ENCODE results near the gene SH2B3. TPM values are rescaled to one million over a fixed set of nuclear protein-coding genes. Genes with fewer than 3 reads are reported as not detected.

Gene SH2B3
- total and polyA plus RNA-seq, 2 donors (not counting 3 experiments of a cell fraction or from before 2014, with no cell fraction given), result 63.1 to 97.9 TPM

GRCh38 chr12:111390910-111391309, 14.8 kb upstream of the SH2B3 start:
- H3K9ac ChIP-seq (replicated peaks; ENCODE audit: extremely low read depth, insufficient read depth, low read length), result no peak overlapping the region
- ChIA-PET CTCF (interaction anchor here (1.2 to 1.7 kb wide), 2 partner anchors 60 to 61 kb away, joined by 3 to 8 read pairs; no protein-coding TSS in a partner anchor), POLR2A (interaction anchor here (1.0 kb wide), 1 partner anchor 10 kb away, joined by 3 read pairs; no protein-coding TSS in a partner anchor)
- BruUV-seq (replicated peaks), result no TSS peak
- H4K20me1 ChIP-seq (replicated peaks; ENCODE audit: control insufficient read depth, extremely low read depth, insufficient read depth, low read length), result no peaks in the 10 kb centered on the region
- FAIRE-seq (no peak), DNase-seq (ENCODE audit: low read depth, low spot score) (no peak)
- dilution Hi-C loops (cut with MboI; ENCODE audit: extremely low pct_ligation_motif_present, low sequenced_read_pairs), result no loop called here
- intact Hi-C loops (cut with micrococcal nuclease), result no loop called here
- no peaks in the 10 kb centered on the region for H3K27me3 ChIP-seq (ENCODE audit: control insufficient read depth in 2 of 2, insufficient read depth in 2 of 2, low read length in 2 of 2)
- no peaks in the 10 kb centered on the region for H3K36me3 ChIP-seq (ENCODE audit: control insufficient read depth in 2 of 2, extremely low read depth in 1 of 2, insufficient read depth in 2 of 2, low read length in 2 of 2)
- no peaks in the 10 kb centered on the region for H3K9me3 ChIP-seq (replicated peaks; ENCODE audit: control insufficient read depth, insufficient read depth, low read length)
- TF ChIP-seq CTCF (IDR thresholded peaks at IDR 0.05; ENCODE audit: extremely low read depth in 1 of 2, insufficient read depth in 1 of 2, low read depth in 1 of 2, low read length in 2 of 2) (no peak), MYC (IDR thresholded peaks at IDR 0.05; ENCODE audit: low read depth, low read length) (no peak), EZH2 (IDR thresholded peaks at IDR 0.05; ENCODE audit: borderline replicate concordance, low read depth, low read length, severe bottlenecking) (no peak), JUN (IDR thresholded peaks at IDR 0.05; ENCODE audit: borderline replicate concordance, insufficient read depth, insufficient read length, low read depth) (no peak), POLR2A (IDR thresholded peaks at IDR 0.05; ENCODE audit: low read depth, low read length) (no peak), GATA2 (IDR thresholded peaks at IDR 0.05; ENCODE audit: insufficient read depth, insufficient read length, low read depth, low read length) (no peak), MAX (IDR thresholded peaks at IDR 0.05; ENCODE audit: insufficient read depth, insufficient read length) (no peak), POLR2AphosphoS5 (IDR thresholded peaks at IDR 0.05; ENCODE audit: insufficient read depth, low read depth, low read length) (no peak), FOS (IDR thresholded peaks at IDR 0.05; ENCODE audit: borderline replicate concordance, insufficient read depth, low read length) (no peak)
- H3K4me2 ChIP-seq (ENCODE audit: insufficient read depth, low read length), result no peak overlapping the region
- H3K4me3 ChIP-seq (replicated peaks in 1 of 3; ENCODE audit: insufficient read depth in 1 of 3, low read depth in 1 of 3, low read length in 3 of 3), result no peak overlapping the region
- no peaks in the 10 kb centered on the region for H3K4me1 ChIP-seq (ENCODE audit: control insufficient read depth, extremely low read depth, insufficient read depth, low read length)
- H3K79me2 ChIP-seq (ENCODE audit: control insufficient read depth, insufficient read depth, low read length), result no peaks in the 10 kb centered on the region
- H2AFZ ChIP-seq (ENCODE audit: low read depth, low read length), result no peak overlapping the region
- H3K27ac ChIP-seq (ENCODE audit: insufficient read depth, low read depth, low read length), result no peak overlapping the region
- H3K9me1 ChIP-seq (replicated peaks; ENCODE audit: control insufficient read depth, extremely low read depth, insufficient read depth, low read length), result no peaks in the 10 kb centered on the region

Data from endothelial cell of umbilical vein (primary cell).